ENCODE measurements around the gene ACTL6A. TPM values are rescaled to one million over a fixed set of nuclear protein-coding genes. Genes with fewer than 3 reads are reported as not detected.

The ACTL6A gene
- total RNA-seq, 1 experiment from 2014 or later, result 61.9 TPM

DNA sequence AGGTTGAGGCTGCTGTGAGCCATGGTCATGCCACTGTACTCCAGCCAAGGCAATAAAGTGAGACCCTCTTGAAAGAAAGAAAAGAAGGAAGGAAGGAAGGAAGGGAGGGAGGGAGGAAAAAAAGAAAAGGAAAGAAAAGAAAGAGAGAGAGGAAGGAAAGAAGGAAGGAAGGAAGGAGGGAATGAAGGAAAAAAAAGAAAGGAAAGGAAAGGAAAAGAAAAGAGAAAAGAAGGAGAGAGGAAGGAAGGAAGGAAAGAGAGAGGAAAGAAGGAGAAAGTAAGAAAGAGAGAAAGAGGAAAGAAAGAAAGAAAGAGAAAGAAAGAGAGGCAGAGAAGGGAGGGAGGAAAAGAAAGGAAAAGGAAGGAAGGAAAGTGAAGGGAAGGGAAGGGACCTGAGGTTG, 20.4 kb upstream of the ACTL6A start:
- Histone ChIP-seq H3K79me2 (ENCODE audit: insufficient read depth, low read length) (no peaks in the 10 kb centered on the region), H2AFZ (ENCODE audit: low read depth, low read length, poor library complexity, severe bottlenecking) (no peak overlapping the region), H3K4me1 (ENCODE audit: control insufficient read depth in 1 of 2, insufficient read depth in 2 of 2, low read length in 2 of 2) (no peaks in the 10 kb centered on the region), H3K9me3 (ENCODE audit: control insufficient read depth in 1 of 2, insufficient read depth in 1 of 2, low read depth in 1 of 2, low read length in 2 of 2) (no peaks in the 10 kb centered on the region), H3K9ac (ENCODE audit: low read length) (no peak overlapping the region), H3K27ac (ENCODE audit: low read depth, low read length) (no peak overlapping the region), H3K9me2 (ENCODE audit: insufficient read depth) (no peaks in the 10 kb centered on the region), H3K4me3 (replicated peaks in 1 of 2; ENCODE audit: low read depth in 1 of 2, low read length in 2 of 2) (no peak overlapping the region), H3K36me3 (ENCODE audit: control insufficient read depth in 1 of 2, insufficient read depth in 2 of 2, low read length in 2 of 2) (no peaks in the 10 kb centered on the region), H3K27me3 (ENCODE audit: insufficient read depth, low read length) (no peaks in the 10 kb centered on the region), H3K4me2 (ENCODE audit: low read length) (no peak overlapping the region), H4K20me1 (ENCODE audit: insufficient read depth) (no peaks in the 10 kb centered on the region)
- no TSS peak for BruUV-seq (replicated peaks)
- DNase-seq (ENCODE audit: low read depth, low spot score) (no peak), ATAC-seq (no peak)
- ChIA-PET RAD21 (ENCODE audit: low non-redundant PET in 1 of 2, low total read pairs in 2 of 2, uncharacterized antibody in 2 of 2, unreplicated experiment in 2 of 2) (no interaction called here), POLR2A (no interaction called here), CTCF (no interaction called here)
- no peak for TF ChIP-seq SRF (IDR thresholded peaks at IDR 0.05; ENCODE audit: low read depth)
- TF ChIP-seq SIN3A (IDR thresholded peaks at IDR 0.05; ENCODE audit: low read depth), result no peak
- no peak for TF ChIP-seq CBX3 (IDR thresholded peaks at IDR 0.05; ENCODE audit: low read depth)
- TF ChIP-seq POLR2A (IDR thresholded peaks at IDR 0.05; ENCODE audit: borderline replicate concordance, extremely low read depth, insufficient read depth, insufficient read length), result no peak
- no peak for TF ChIP-seq REST (IDR thresholded peaks at IDR 0.05; ENCODE audit: low read depth)
- no peak for TF ChIP-seq EZH2phosphoT487 (IDR thresholded peaks at IDR 0.05; ENCODE audit: borderline replicate concordance)
- TF ChIP-seq JUND (IDR thresholded peaks at IDR 0.05), result no peak
- TF ChIP-seq YY1 (IDR thresholded peaks at IDR 0.05; ENCODE audit: extremely low read depth, insufficient replicate concordance, low read depth, low read length), result no peak
- TF ChIP-seq SP1 (IDR thresholded peaks at IDR 0.05; ENCODE audit: low read depth), result no peak
- TF ChIP-seq POLR2AphosphoS5 (IDR thresholded peaks at IDR 0.05; ENCODE audit: low read depth, low read length), result no peak
- TF ChIP-seq, protein P1, sequence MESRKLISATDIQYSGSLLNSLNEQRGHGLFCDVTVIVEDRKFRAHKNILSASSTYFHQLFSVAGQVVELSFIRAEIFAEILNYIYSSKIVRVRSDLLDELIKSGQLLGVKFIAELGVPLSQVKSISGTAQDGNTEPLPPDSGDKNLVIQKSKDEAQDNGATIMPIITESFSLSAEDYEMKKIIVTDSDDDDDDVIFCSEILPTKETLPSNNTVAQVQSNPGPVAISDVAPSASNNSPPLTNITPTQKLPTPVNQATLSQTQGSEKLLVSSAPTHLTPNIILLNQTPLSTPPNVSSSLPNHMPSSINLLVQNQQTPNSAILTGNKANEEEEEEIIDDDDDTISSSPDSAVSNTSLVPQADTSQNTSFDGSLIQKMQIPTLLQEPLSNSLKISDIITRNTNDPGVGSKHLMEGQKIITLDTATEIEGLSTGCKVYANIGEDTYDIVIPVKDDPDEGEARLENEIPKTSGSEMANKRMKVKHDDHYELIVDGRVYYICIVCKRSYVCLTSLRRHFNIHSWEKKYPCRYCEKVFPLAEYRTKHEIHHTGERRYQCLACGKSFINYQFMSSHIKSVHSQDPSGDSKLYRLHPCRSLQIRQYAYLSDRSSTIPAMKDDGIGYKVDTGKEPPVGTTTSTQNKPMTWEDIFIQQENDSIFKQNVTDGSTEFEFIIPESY (IDR thresholded peaks at IDR 0.05; ENCODE audit: extremely low read depth, insufficient replicate concordance, low read length), result no peak
- TF ChIP-seq FOSL1 (IDR thresholded peaks at IDR 0.05; ENCODE audit: low read depth), result no peak
- TF ChIP-seq ATF3 (IDR thresholded peaks at IDR 0.05), result no peak
- TF ChIP-seq EZH2 (IDR thresholded peaks at IDR 0.05), result no peak
- TF ChIP-seq ELF1 (IDR thresholded peaks at IDR 0.05; ENCODE audit: borderline replicate concordance, low read depth), result no peak
- TF ChIP-seq ZFX (IDR thresholded peaks at IDR 0.05), result no peak
- TF ChIP-seq ZNF274 (IDR thresholded peaks at IDR 0.05; ENCODE audit: low read depth, low read length), result no peak
- no peak for TF ChIP-seq RAD21 (IDR thresholded peaks at IDR 0.05; ENCODE audit: low read depth)
- TF ChIP-seq EGR1 (IDR thresholded peaks at IDR 0.05; ENCODE audit: low read depth), result no peak
- intact Hi-C loops (cut with micrococcal nuclease), result no loop called here

Measured in HCT116 (cell line).